ENCODE measurements around the gene DAZAP1.

Gene DAZAP1

GRCh38 chr19:1410136-1410786 lies 2.9 kb downstream of the DAZAP1 start (continued):
- no peak for TF ChIP-seq RARB (CRISPR knock-in tag; IDR thresholded peaks at IDR 0.05)

- no peak for ATAC-seq
- no peak for TF ChIP-seq GLIS3 (CRISPR knock-in tag; IDR thresholded peaks at IDR 0.05)
- TF ChIP-seq OSR1 (CRISPR knock-in tag; IDR thresholded peaks at IDR 0.05) = no peak
- TF ChIP-seq, protein P1, sequence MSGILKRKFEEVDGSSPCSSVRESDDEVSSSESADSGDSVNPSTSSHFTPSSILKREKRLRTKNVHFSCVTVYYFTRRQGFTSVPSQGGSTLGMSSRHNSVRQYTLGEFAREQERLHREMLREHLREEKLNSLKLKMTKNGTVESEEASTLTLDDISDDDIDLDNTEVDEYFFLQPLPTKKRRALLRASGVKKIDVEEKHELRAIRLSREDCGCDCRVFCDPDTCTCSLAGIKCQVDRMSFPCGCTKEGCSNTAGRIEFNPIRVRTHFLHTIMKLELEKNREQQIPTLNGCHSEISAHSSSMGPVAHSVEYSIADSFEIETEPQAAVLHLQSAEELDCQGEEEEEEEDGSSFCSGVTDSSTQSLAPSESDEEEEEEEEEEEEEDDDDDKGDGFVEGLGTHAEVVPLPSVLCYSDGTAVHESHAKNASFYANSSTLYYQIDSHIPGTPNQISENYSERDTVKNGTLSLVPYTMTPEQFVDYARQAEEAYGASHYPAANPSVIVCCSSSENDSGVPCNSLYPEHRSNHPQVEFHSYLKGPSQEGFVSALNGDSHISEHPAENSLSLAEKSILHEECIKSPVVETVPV (CRISPR knock-in tag; IDR thresholded peaks at IDR 0.05) = no peak
- TF ChIP-seq, protein P2, sequence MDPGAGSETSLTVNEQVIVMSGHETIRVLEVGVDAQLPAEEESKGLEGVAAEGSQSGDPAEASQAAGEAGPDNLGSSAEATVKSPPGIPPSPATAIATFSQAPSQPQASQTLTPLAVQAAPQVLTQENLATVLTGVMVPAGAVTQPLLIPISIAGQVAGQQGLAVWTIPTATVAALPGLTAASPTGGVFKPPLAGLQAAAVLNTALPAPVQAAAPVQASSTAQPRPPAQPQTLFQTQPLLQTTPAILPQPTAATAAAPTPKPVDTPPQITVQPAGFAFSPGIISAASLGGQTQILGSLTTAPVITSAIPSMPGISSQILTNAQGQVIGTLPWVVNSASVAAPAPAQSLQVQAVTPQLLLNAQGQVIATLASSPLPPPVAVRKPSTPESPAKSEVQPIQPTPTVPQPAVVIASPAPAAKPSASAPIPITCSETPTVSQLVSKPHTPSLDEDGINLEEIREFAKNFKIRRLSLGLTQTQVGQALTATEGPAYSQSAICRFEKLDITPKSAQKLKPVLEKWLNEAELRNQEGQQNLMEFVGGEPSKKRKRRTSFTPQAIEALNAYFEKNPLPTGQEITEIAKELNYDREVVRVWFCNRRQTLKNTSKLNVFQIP (CRISPR knock-in tag; IDR thresholded peaks at IDR 0.05; ENCODE audit: borderline replicate concordance, low read depth) = no peak
- TF ChIP-seq ZC3H10 (CRISPR knock-in tag; IDR thresholded peaks at IDR 0.05) = no peak
- no peak for TF ChIP-seq ZNF70 (CRISPR knock-in tag; IDR thresholded peaks at IDR 0.05)
- no peak for TF ChIP-seq ZFP30 (CRISPR knock-in tag; IDR thresholded peaks at IDR 0.05)
- no peak for TF ChIP-seq TSHZ2 (CRISPR knock-in tag; IDR thresholded peaks at IDR 0.05)
- TF ChIP-seq ZNF8 (CRISPR knock-in tag; IDR thresholded peaks at IDR 0.05) = no peak
- no peak for TF ChIP-seq TCF4 (CRISPR knock-in tag; IDR thresholded peaks at IDR 0.05; ENCODE audit: borderline replicate concordance)
Observed at GRCh38 chr19:1410789-1411188, 3.4 kb downstream of the DAZAP1 start.

DNA sequence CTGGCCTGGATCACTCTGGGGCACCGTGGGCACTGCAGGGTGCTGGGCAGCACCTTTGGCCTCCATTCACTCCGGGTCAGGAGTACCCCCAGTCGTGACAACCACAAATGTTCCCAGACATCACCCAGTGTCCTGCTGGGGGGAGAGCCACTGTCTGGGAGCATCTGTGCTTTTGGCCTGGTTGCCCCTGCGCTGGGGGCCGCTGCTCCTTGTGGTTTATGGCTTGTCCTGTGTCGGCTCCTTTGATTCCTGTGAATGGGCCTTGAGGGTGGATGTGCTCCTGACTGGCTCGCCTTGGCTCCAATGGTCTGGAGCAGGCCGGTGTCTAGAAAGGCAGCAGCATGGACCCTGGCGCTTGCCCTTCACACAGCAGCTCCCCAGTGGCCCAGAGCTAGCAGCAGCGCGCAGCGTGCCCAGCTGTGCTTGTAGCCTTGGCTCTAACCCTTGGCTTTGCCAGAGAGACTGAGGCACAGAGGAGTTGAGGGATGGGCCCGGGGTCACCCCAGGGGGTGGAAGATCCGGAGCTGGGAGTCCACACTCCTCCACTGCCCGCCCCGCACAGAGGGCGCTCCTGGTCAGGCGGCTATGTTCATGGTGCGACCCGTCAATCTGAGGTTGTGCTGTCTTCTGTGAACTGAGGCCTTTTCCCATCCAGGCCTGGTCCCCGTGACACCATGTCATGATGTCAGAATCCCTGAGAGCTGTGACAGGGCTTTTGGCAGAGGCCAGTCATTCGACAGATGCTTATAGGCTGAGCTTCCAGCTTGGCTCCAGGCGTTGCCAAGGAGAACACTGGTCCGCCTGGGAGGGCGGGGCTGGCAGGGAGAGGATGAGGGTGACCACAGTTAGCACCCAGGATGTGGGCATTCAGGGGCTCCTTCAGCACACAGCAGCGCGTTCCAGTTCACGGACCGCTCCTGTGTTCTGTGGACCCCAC lies 4.1 kb downstream of the DAZAP1 start:
- no peak for ATAC-seq
- no peak for TF ChIP-seq OSR1 (CRISPR knock-in tag; IDR thresholded peaks at IDR 0.05)
- no peak for TF ChIP-seq TSHZ2 (CRISPR knock-in tag; IDR thresholded peaks at IDR 0.05)
- TF ChIP-seq, protein P3, sequence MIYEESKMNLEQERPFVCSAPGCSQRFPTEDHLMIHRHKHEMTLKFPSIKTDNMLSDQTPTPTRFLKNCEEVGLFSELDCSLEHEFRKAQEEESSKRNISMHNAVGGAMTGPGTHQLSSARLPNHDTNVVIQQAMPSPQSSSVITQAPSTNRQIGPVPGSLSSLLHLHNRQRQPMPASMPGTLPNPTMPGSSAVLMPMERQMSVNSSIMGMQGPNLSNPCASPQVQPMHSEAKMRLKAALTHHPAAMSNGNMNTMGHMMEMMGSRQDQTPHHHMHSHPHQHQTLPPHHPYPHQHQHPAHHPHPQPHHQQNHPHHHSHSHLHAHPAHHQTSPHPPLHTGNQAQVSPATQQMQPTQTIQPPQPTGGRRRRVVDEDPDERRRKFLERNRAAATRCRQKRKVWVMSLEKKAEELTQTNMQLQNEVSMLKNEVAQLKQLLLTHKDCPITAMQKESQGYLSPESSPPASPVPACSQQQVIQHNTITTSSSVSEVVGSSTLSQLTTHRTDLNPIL (CRISPR knock-in tag; IDR thresholded peaks at IDR 0.05; ENCODE audit: low read depth) = no peak
- no peak for TF ChIP-seq SNAI2 (CRISPR knock-in tag; IDR thresholded peaks at IDR 0.05)
- no peak for TF ChIP-seq RARB (CRISPR knock-in tag; IDR thresholded peaks at IDR 0.05)
- TF ChIP-seq ZNF8 (CRISPR knock-in tag; IDR thresholded peaks at IDR 0.05) = no peak

DNA sequence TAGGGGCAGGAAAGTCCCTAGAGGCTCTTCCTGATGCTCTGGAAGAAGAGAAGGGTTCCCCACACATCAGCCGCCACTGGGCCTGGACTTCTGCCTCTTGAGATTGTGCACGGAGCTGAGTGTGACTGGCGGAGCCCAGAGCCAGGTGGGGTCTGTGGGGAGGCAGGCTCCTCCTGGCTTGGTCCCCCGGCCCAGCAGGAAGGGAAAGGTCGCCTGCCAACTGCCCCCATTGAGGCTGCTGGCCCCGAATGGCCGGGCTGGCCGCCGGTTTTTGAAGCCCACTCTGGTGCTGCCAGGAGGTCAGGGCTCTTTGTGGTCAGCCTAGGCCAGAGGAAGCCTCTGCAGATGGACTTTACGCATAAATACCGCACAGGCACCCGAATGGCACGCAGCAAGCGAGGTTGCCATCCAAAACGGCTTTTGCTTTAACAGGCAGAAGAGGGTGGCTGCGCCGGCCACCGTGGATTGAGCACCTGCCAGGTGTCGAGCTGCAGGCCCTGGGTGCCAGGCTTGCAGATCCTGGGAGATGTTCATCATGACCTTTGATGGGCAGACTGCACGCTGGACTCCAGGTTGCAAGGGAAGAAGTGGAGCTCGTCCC lies 5.0 kb downstream of the DAZAP1 start:
- no peak for ATAC-seq
- TF ChIP-seq ZC3H10 (CRISPR knock-in tag; IDR thresholded peaks at IDR 0.05) = no peak
- TF ChIP-seq, protein P4, sequence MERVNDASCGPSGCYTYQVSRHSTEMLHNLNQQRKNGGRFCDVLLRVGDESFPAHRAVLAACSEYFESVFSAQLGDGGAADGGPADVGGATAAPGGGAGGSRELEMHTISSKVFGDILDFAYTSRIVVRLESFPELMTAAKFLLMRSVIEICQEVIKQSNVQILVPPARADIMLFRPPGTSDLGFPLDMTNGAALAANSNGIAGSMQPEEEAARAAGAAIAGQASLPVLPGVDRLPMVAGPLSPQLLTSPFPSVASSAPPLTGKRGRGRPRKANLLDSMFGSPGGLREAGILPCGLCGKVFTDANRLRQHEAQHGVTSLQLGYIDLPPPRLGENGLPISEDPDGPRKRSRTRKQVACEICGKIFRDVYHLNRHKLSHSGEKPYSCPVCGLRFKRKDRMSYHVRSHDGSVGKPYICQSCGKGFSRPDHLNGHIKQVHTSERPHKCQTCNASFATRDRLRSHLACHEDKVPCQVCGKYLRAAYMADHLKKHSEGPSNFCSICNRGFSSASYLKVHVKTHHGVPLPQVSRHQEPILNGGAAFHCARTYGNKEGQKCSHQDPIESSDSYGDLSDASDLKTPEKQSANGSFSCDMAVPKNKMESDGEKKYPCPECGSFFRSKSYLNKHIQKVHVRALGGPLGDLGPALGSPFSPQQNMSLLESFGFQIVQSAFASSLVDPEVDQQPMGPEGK (CRISPR knock-in tag; IDR thresholded peaks at IDR 0.05; ENCODE audit: borderline replicate concordance) = no peak
- no peak for TF ChIP-seq ZNF70 (CRISPR knock-in tag; IDR thresholded peaks at IDR 0.05)
- no peak for TF ChIP-seq PPARA (CRISPR knock-in tag; IDR thresholded peaks at IDR 0.05; ENCODE audit: borderline replicate concordance)
- TF ChIP-seq TSHZ2 (CRISPR knock-in tag; IDR thresholded peaks at IDR 0.05) = no peak
- no peak for TF ChIP-seq RARB (CRISPR knock-in tag; IDR thresholded peaks at IDR 0.05)
- no peak for TF ChIP-seq SNAI2 (CRISPR knock-in tag; IDR thresholded peaks at IDR 0.05)
- TF ChIP-seq GLIS3 (CRISPR knock-in tag; IDR thresholded peaks at IDR 0.05) = no peak
